GM23338 (cell line): ENCODE measurements around the gene AFF2.

Experiments used
- CREB1 ChIP-seq: fragments of 250-450 bp; sonication (Bioruptor Pico); IDR thresholded peaks from 2 replicates; pipeline ENCODE4 v1.5.0; 2020; ENCODE audit warnings: low read depth, mild to moderate bottlenecking, moderate library complexity
- CTCF ChIP-seq, 2 experiments: fragments of 200-600 bp in 1 of 2; sonication (generic) in 1 of 2; conservative IDR thresholded peaks; 2 replicates each; pipeline versions ENCODE4 v1.5.1 to v1.6.1; 2016 to 2017; ENCODE audit warnings: antibody characterized with exemption in 2 of 2, low read depth in 2 of 2, mild to moderate bottlenecking in 2 of 2, moderate library complexity in 1 of 2
- ETS1 ChIP-seq: IDR thresholded peaks from 2 replicates; pipeline ENCODE4 v1.6.1; 2016; ENCODE audit warnings: antibody characterized with exemption
- EZH2 ChIP-seq: fragments of 200-600 bp; sonication (generic); IDR thresholded peaks from one replicate; pipeline ENCODE4 v1.8.0; 2017; ENCODE audit warnings: antibody characterized with exemption, mild to moderate bottlenecking, low read depth; ENCODE audit not compliant: unreplicated experiment
- EZH2phosphoT487 ChIP-seq: fragments of 200-600 bp; sonication (generic); IDR thresholded peaks from one replicate; pipeline ENCODE4 v1.8.1; 2018; ENCODE audit warnings: antibody characterized with exemption; ENCODE audit not compliant: unreplicated experiment
- JUNB ChIP-seq: IDR thresholded peaks from one replicate; pipeline ENCODE4 v1.6.1; 2016; ENCODE audit warnings: antibody characterized with exemption; ENCODE audit not compliant: unreplicated experiment
- NANOG ChIP-seq: IDR thresholded peaks from 2 replicates; pipeline ENCODE4 v1.6.1; 2016; ENCODE audit warnings: antibody characterized with exemption, borderline replicate concordance
- POLR2AphosphoS5 ChIP-seq: IDR thresholded peaks from 2 replicates; pipeline ENCODE4 v1.6.1; 2016; ENCODE audit warnings: antibody characterized with exemption, low read depth
- REST ChIP-seq: IDR thresholded peaks from one replicate; pipeline ENCODE4 v1.6.1; 2018; ENCODE audit warnings: antibody characterized with exemption; ENCODE audit not compliant: unreplicated experiment
- STAT1 ChIP-seq: IDR thresholded peaks from one replicate; pipeline ENCODE4 v1.6.1; 2016; ENCODE audit warnings: antibody characterized with exemption; ENCODE audit not compliant: unreplicated experiment

- no peak for TF ChIP-seq CTCF (conservative IDR thresholded peaks at IDR 0.05; ENCODE audit: low read depth in 2 of 2)
- no peak for TF ChIP-seq EZH2
- no peak for TF ChIP-seq REST
- TF ChIP-seq EZH2phosphoT487 = no peak
- no peak for TF ChIP-seq STAT1
- no peak for TF ChIP-seq NANOG
- TF ChIP-seq POLR2AphosphoS5 = no peak
- no peak for TF ChIP-seq JUNB
- TF ChIP-seq CREB1 (CRISPR knock-in tag) = no peak
- TF ChIP-seq ETS1 = no peak
Measured at GRCh38 chrX:148784137-148784536, 283.7 kb downstream of the AFF2 start.
